Naive thymus-derived CD4-positive, alpha-beta T cell (primary cell): ENCODE data around the gene ENKD1. TPM values are rescaled to one million over a fixed set of nuclear protein-coding genes. Genes with fewer than 3 reads are reported as not detected.
"Not testable (repeated sequence)": the region's sequence is repeated elsewhere in the genome, so short reads cannot be mapped to it uniquely, and the experiment has no call there.

Experiments used
- ATAC-seq: fragments of 150-1000 bp; cut with Tn5 transposase; 2 replicates; pipeline ENCODE4 v1.10.0; 2021; ENCODE audit warnings: mild to moderate bottlenecking, moderate library complexity
- CTCF ChIA-PET: fragments of 350-600 bp; sonication (Branson Sonifier 250); formaldehyde crosslinking; loops from one replicate; lab custom pipeline; 2021; ENCODE audit warnings: antibody characterized with exemption; lab: Charles Lee
- POLR2A ChIA-PET: fragments of 350-600 bp; sonication (Branson Sonifier 250); formaldehyde crosslinking; loops from one replicate; lab custom pipeline; 2021; ENCODE audit warnings: antibody characterized with exemption, inconsistent platforms; lab: Charles Lee
- DNase-seq, 9 donors: peaks; one replicate each; pipeline versions ENCODE4 v3.0.0 to v3.0.0-alpha.2; 2020 to 2022; ENCODE audit warnings: mixed read lengths in 1 of 9
- H3K27ac ChIP-seq: one replicate; pipeline ENCODE4 v1.7.0; 2013; ENCODE audit warnings: mild to moderate bottlenecking, low read depth, low read length, moderate library complexity
- H3K27me3 ChIP-seq, 2 donors: one replicate each; pipeline ENCODE4 v1.7.0; 2013; ENCODE audit warnings: low read length in 2 of 2, mild to moderate bottlenecking in 2 of 2, moderate library complexity in 2 of 2; ENCODE audit not compliant: control insufficient read depth in 2 of 2, insufficient read depth in 2 of 2
- H3K36me3 ChIP-seq, 3 experiments: 1 replicate in 2 of 3; 2 replicates in 1 of 3; pipeline ENCODE4 v1.7.0; 2013; ENCODE audit warnings: low read length in 3 of 3, mild to moderate bottlenecking in 3 of 3, moderate library complexity in 1 of 3; ENCODE audit not compliant: insufficient read depth in 3 of 3, control insufficient read depth in 2 of 3
- H3K4me1 ChIP-seq, 2 donors: one replicate each; pipeline ENCODE4 v1.7.0; 2013; ENCODE audit warnings: low read length in 2 of 2, mild to moderate bottlenecking in 2 of 2, moderate library complexity in 1 of 2; ENCODE audit not compliant: control insufficient read depth in 2 of 2, insufficient read depth in 2 of 2
- H3K4me3 ChIP-seq: 2 replicates; pipeline ENCODE4 v1.7.0; 2013; ENCODE audit warnings: mild to moderate bottlenecking, low read length
- H3K9me3 ChIP-seq, 3 experiments: 1 replicate in 2 of 3; 2 replicates in 1 of 3; pipeline ENCODE4 v1.7.0; 2013; ENCODE audit warnings: low read length in 3 of 3; ENCODE audit not compliant: control insufficient read depth in 2 of 3
- H3K27ac Mint-ChIP-seq, 9 donors: one replicate each; pipeline ENCODE4 v1.8.0; 2020 to 2022; ENCODE audit warnings: mixed read lengths in 9 of 9, mild to moderate bottlenecking in 8 of 9, moderate library complexity in 5 of 9, inconsistent platforms in 2 of 9
- H3K27me3 Mint-ChIP-seq, 5 donors: one replicate each; pipeline ENCODE4 v1.8.0; 2021 to 2022; ENCODE audit warnings: mixed read lengths in 5 of 5, mild to moderate bottlenecking in 1 of 5
- H3K36me3 Mint-ChIP-seq, 5 donors: one replicate each; pipeline ENCODE4 v1.8.0; 2020 to 2022; ENCODE audit warnings: mixed read lengths in 5 of 5, mild to moderate bottlenecking in 3 of 5, inconsistent platforms in 1 of 5
- H3K4me1 Mint-ChIP-seq, 7 donors: one replicate each; pipeline ENCODE4 v1.8.0; 2020 to 2022; ENCODE audit warnings: mixed read lengths in 7 of 7, mild to moderate bottlenecking in 3 of 7, inconsistent platforms in 1 of 7
- H3K4me3 Mint-ChIP-seq, 10 donors: one replicate each; pipeline ENCODE4 v1.8.0; 2020 to 2022; ENCODE audit warnings: mild to moderate bottlenecking in 10 of 10, mixed read lengths in 10 of 10, moderate library complexity in 6 of 10, inconsistent platforms in 2 of 10
- H3K9me3 Mint-ChIP-seq, 11 donors: one replicate each; pipeline ENCODE4 v1.8.0; 2020 to 2022; ENCODE audit warnings: mixed read lengths in 11 of 11, mild to moderate bottlenecking in 4 of 11, inconsistent platforms in 1 of 11, moderate library complexity in 1 of 11
- intact Hi-C, 2 donors: fragments of 100-400 bp; cut with micrococcal nuclease; formaldehyde crosslinking; loops; one replicate each; pipeline ENCODE4 v1.15.1; 2023
- polyA plus RNA-seq, 2 donors: library from polyadenylated mRNA; unstranded; fragments of 300-500 nt; fragmentation: Illumina TruSeq; gene quantifications; one replicate each; pipeline ENCODE4 v1.2.3, GENCODE V29; 2021
- total RNA-seq, 6 experiments: library from RNA in 5 of 6; stranded (reverse) in 5 of 6; gene quantifications; 1 replicate in 5 of 6; 2 replicates in 1 of 6; pipeline ENCODE4 v1.2.3 and lab custom pipeline; 2021 to 2026

ENKD1 gene
- total and polyA plus RNA-seq, 7 experiments from 2014 or later = 1.1 to 8.3 (median 5.8) TPM

GRCh38 chr16:67701420-67701819 lies 34.9 kb upstream of the ENKD1 start:
- Mint-ChIP-seq H3K9me3 (peaks cover 0 to 2% (median 0%) of the 10 kb centered on the region in 11 donors), H3K36me3 (peaks cover 0 to 10% (median 3%) of the 10 kb centered on the region in 5 donors), H3K27ac (peak overlapping the region in 1 of 9 donors; percentile 56), H3K27me3 (no peaks in the 10 kb centered on the region), H3K4me3 (no peak overlapping the region), H3K4me1 (peaks cover 15 to 29% (median 27%) of the 10 kb centered on the region in 7 donors)
- Histone ChIP-seq H3K9me3 (no peaks in the 10 kb centered on the region), H3K36me3 (peaks cover 0 to 3% (median 0%) of the 10 kb centered on the region in 3 experiments), H3K4me3 (no peak overlapping the region), H3K27me3 (no peaks in the 10 kb centered on the region), H3K4me1 (peaks cover 14 to 16% of the 10 kb centered on the region in 2 donors), H3K27ac (no peak overlapping the region)
- ChIA-PET POLR2A (no interaction called here), CTCF (interaction anchor here (0.6 kb wide), 1 partner anchor 17 kb away, joined by 3 read pairs; no protein-coding TSS in a partner anchor)
- no peak for DNase-seq
- ATAC-seq = no peak
- intact Hi-C loops = no loop called here

- no peak for DNase-seq
- peaks cover 0 to 2% (median 0%) of the 10 kb centered on the region in 11 donors for H3K9me3 Mint-ChIP-seq
- no peaks in the 10 kb centered on the region for H3K27me3 ChIP-seq
- H3K4me3 Mint-ChIP-seq = no peak overlapping the region
- H3K36me3 Mint-ChIP-seq = peaks cover 0 to 10% (median 3%) of the 10 kb centered on the region in 5 donors
- no peak for ATAC-seq
- no peaks in the 10 kb centered on the region for H3K9me3 ChIP-seq
- intact Hi-C loops = no loop called here
- H3K4me1 ChIP-seq = peaks cover 14% of the 10 kb centered on the region in 2 donors
- H3K27ac Mint-ChIP-seq = no peak overlapping the region
- peaks cover 9 to 21% (median 18%) of the 10 kb centered on the region in 7 donors for H3K4me1 Mint-ChIP-seq
- no peak overlapping the region for H3K4me3 ChIP-seq
- ChIA-PET POLR2A (no interaction called here), CTCF (no interaction called here)
- peaks cover 0 to 3% (median 0%) of the 10 kb centered on the region in 3 experiments for H3K36me3 ChIP-seq
- no peaks in the 10 kb centered on the region for H3K27me3 Mint-ChIP-seq
- H3K27ac ChIP-seq = no peak overlapping the region
Measured at GRCh38 chr16:67699265-67699664, 32.7 kb upstream of the ENKD1 start.

- H3K27ac Mint-ChIP-seq = no peak overlapping the region
- Histone ChIP-seq H3K27me3 (no peaks in the 10 kb centered on the region), H3K4me3 (no peak overlapping the region), H3K36me3 (peaks cover 0 to 3% (median 0%) of the 10 kb centered on the region in 3 experiments), H3K9me3 (no peaks in the 10 kb centered on the region), H3K27ac (no peak overlapping the region), H3K4me1 (no peaks in the 10 kb centered on the region)
- peaks cover 1 to 8% (median 7%) of the 10 kb centered on the region in 7 donors for H3K4me1 Mint-ChIP-seq
- no peak overlapping the region for H3K4me3 Mint-ChIP-seq
- ChIA-PET POLR2A (no interaction called here), CTCF (no interaction called here)
- no peaks in the 10 kb centered on the region for H3K27me3 Mint-ChIP-seq
- H3K9me3 Mint-ChIP-seq = peaks cover 0 to 2% (median 0%) of the 10 kb centered on the region in 11 donors
- intact Hi-C loops = no loop called here
- DNase-seq (no peak), ATAC-seq (peak; percentile 36)
- peaks cover 0 to 10% (median 3%) of the 10 kb centered on the region in 5 donors for H3K36me3 Mint-ChIP-seq
Measured at GRCh38 chr16:67697422-67698185, 31.1 kb upstream of the ENKD1 start.

GRCh38 chr16:67694611-67695010 lies 28.1 kb upstream of the ENKD1 start:
- DNase-seq (no peak), ATAC-seq (no peak)
- no peaks in the 10 kb centered on the region for H3K9me3 ChIP-seq
- Mint-ChIP-seq H3K27me3 (no peaks in the 10 kb centered on the region), H3K4me1 (peaks cover 4 to 19% (median 14%) of the 10 kb centered on the region in 7 donors), H3K36me3 (peaks cover 0 to 14% (median 3%) of the 10 kb centered on the region in 5 donors), H3K27ac (peak overlapping the region in 1 of 9 donors; percentile 59), H3K9me3 (peaks cover 0 to 2% (median 0%) of the 10 kb centered on the region in 11 donors), H3K4me3 (no peak overlapping the region)
- ChIA-PET POLR2A (interaction anchor here (0.6 kb wide), 1 partner anchor 910 kb away, joined by 7 read pairs; no protein-coding TSS in a partner anchor), CTCF (interaction anchor here (0.6 kb wide), 1 partner anchor 122 kb away, joined by 3 read pairs; no protein-coding TSS in a partner anchor)
- H3K27ac ChIP-seq = no peak overlapping the region
- intact Hi-C loops = no loop called here
- no peak overlapping the region for H3K4me3 ChIP-seq
- H3K4me1 ChIP-seq = no peaks in the 10 kb centered on the region
- peaks cover 0 to 3% (median 0%) of the 10 kb centered on the region in 3 experiments for H3K36me3 ChIP-seq
- no peaks in the 10 kb centered on the region for H3K27me3 ChIP-seq

- H3K27ac ChIP-seq, DNase-seq, H3K9me3 ChIP-seq, H3K9me3 Mint-ChIP-seq, CTCF ChIA-PET, H3K4me1 ChIP-seq, H3K4me3 ChIP-seq, intact Hi-C loops, H3K27me3 Mint-ChIP-seq, H3K4me3 Mint-ChIP-seq, POLR2A ChIA-PET, H3K27me3 ChIP-seq, ATAC-seq, H3K36me3 ChIP-seq: not testable (repeated sequence)
- peaks cover 4 to 19% (median 14%) of the 10 kb centered on the region in 7 donors for H3K4me1 Mint-ChIP-seq
- peaks cover 0 to 13% (median 2%) of the 10 kb centered on the region in 5 donors for H3K36me3 Mint-ChIP-seq
- H3K27ac Mint-ChIP-seq = peak overlapping the region in 1 of 9 donors; percentile 44
Measured at GRCh38 chr16:67693517-67694285, 27.2 kb upstream of the ENKD1 start.

DNA sequence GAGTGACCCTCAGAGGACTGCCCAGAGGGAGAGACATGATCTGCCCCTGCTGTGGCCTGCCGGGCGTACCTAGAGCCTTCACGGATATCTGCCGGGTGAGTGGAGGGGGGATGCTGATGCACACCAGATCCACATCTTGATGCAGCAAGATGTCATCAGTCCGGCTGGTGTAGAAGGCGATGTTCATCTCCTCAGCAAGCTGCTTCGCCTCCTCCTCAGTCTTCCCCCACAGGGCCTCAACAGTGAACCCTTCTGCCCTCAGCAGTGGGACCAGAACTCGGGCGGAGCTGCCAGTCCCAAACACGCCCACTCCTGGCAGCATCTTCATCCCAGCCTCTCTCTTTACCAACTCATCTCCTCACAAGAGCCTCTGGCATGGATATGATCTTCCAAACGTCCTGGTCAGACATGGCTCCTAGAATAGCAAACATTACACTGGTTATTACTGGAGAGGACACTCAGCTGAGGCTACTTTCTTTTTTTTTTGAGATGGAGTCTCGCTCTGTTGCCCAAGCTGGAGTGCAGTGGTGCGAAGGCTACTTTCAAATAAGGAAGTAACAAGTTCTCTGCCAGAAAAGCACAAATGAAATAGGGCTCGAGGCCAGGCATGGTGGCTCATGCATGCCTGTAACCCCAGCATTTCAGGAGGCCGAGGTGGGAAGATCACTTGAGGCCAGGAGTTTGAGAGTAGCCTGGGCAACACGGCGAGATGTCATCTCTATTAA lies 19.0 kb upstream of the ENKD1 start:
- Mint-ChIP-seq H3K36me3 (peaks cover 0 to 13% (median 2%) of the 10 kb centered on the region in 5 donors), H3K4me3 (peak overlapping the region in 3 of 10 donors; percentile 9 to 42 (median 32)), H3K4me1 (peaks cover 0 to 18% (median 11%) of the 10 kb centered on the region in 7 donors), H3K9me3 (no peaks in the 10 kb centered on the region), H3K27ac (peak overlapping the region in 8 of 9 donors; percentile 14 to 85 (median 74)), H3K27me3 (no peaks in the 10 kb centered on the region)
- Histone ChIP-seq H3K36me3 (peaks cover 0 to 23% (median 0%) of the 10 kb centered on the region in 3 experiments), H3K9me3 (no peaks in the 10 kb centered on the region), H3K4me1 (peaks cover 0 to 7% of the 10 kb centered on the region in 2 donors), H3K27ac (peak overlapping the region; percentile 45), H3K4me3 (no peak overlapping the region), H3K27me3 (no peaks in the 10 kb centered on the region)
- DNase-seq = no peak
- intact Hi-C loops = no loop called here
- no peak for ATAC-seq
- ChIA-PET POLR2A (no interaction called here), CTCF (interaction anchor here (0.7 to 1.0 kb wide), 2 partner anchors 11 to 56 kb away, joined by 3 read pairs; no protein-coding TSS in a partner anchor)
